ENCODE data around the gene TMEM150C.

DNA sequence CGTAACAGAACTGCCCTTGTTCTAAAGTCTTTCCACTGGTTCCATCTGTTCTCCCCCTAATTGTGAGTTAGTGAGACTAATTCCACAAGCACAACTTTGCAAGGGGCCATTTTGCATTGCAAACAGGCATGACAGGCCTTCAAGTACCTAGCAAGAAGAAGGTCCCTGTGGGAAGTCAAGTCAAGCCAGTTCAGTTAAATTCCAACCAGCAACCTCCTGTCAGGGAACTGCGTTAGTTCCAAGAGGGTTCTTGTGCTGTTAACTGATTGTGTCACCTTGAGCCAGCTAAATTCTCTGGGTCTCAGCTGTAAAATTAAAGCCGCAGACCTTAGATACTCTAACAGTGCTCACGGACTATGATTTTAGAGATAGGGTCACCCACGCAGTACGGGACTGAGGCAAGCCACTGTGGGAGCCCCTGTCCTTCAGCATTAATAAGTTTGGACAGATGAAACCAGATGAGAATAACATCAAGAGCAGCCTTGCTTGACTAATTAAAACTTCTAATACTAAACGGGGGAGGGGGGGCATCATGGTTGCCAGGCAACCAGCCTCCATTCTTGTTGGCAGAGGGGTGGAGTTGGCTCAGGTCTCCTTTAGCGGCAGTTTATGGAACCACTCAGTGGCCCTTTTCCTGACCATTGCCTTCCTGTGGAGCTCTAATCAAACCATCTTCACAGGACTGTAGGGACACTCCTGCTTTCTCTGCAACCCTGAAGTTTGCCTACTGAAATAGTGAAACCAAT lies 24.1 kb upstream of the TMEM150C start:
- TF ChIP-seq, protein P1, sequence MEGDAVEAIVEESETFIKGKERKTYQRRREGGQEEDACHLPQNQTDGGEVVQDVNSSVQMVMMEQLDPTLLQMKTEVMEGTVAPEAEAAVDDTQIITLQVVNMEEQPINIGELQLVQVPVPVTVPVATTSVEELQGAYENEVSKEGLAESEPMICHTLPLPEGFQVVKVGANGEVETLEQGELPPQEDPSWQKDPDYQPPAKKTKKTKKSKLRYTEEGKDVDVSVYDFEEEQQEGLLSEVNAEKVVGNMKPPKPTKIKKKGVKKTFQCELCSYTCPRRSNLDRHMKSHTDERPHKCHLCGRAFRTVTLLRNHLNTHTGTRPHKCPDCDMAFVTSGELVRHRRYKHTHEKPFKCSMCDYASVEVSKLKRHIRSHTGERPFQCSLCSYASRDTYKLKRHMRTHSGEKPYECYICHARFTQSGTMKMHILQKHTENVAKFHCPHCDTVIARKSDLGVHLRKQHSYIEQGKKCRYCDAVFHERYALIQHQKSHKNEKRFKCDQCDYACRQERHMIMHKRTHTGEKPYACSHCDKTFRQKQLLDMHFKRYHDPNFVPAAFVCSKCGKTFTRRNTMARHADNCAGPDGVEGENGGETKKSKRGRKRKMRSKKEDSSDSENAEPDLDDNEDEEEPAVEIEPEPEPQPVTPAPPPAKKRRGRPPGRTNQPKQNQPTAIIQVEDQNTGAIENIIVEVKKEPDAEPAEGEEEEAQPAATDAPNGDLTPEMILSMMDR (IDR thresholded peaks at IDR 0.05) = no peak
- no peak for TF ChIP-seq POLR2A (IDR thresholded peaks at IDR 0.05)

All from right lobe of liver (tissue), 4 donors.